ENCODE results near the gene SVOP.

GRCh38 chr12:108888031-108888430, 132.8 kb downstream of the SVOP start:
- TF ChIP-seq CTCF (IDR thresholded peaks at IDR 0.05; ENCODE audit: insufficient read depth, low read length, poor library complexity, severe bottlenecking), result no peak
- no peak for TF ChIP-seq EZH2phosphoT487 (conservative IDR thresholded peaks at IDR 0.05; ENCODE audit: low read length)

All from SU-DHL-6 (cell line).